ENCODE data around the gene RBM47. TPM values are rescaled to one million over a fixed set of nuclear protein-coding genes. Genes with fewer than 3 reads are reported as not detected.

Gene RBM47
- total and polyA plus RNA-seq, 7 experiments from 2014 or later, result 0.17 to 47.2 (median 1.9) TPM

GRCh38 chr4:40471923-40472322, 157.7 kb downstream of the RBM47 start:
- H3K4me1 Mint-ChIP-seq, result peaks cover 0 to 23% (median 8%) of the 10 kb centered on the region in 7 donors
- Histone ChIP-seq H3K27ac (ENCODE audit: low read depth, low read length) (no peak overlapping the region), H3K36me3 (ENCODE audit: control insufficient read depth in 2 of 3, insufficient read depth in 3 of 3, low read length in 3 of 3) (no peaks in the 10 kb centered on the region), H3K9me3 (ENCODE audit: control insufficient read depth in 2 of 3, low read length in 3 of 3) (no peaks in the 10 kb centered on the region), H3K4me1 (ENCODE audit: control insufficient read depth in 2 of 2, insufficient read depth in 2 of 2, low read length in 2 of 2) (no peaks in the 10 kb centered on the region), H3K27me3 (ENCODE audit: control insufficient read depth in 2 of 2, insufficient read depth in 2 of 2, low read length in 2 of 2) (no peaks in the 10 kb centered on the region), H3K4me3 (ENCODE audit: low read length) (no peak overlapping the region)
- DNase-seq (no peak), ATAC-seq (no peak)
- no peak overlapping the region for H3K4me3 Mint-ChIP-seq
- intact Hi-C loops (cut with micrococcal nuclease), result no loop called here
- H3K27me3 Mint-ChIP-seq, result no peaks in the 10 kb centered on the region
- peaks cover 0 to 1% (median 0%) of the 10 kb centered on the region in 5 donors for H3K36me3 Mint-ChIP-seq
- ChIA-PET CTCF (no interaction called here), POLR2A (no interaction called here)
- no peaks in the 10 kb centered on the region for H3K9me3 Mint-ChIP-seq
- no peak overlapping the region for H3K27ac Mint-ChIP-seq

GRCh38 chr4:40466789-40467188, 162.9 kb downstream of the RBM47 start:
- H3K36me3 ChIP-seq (ENCODE audit: control insufficient read depth in 2 of 3, insufficient read depth in 3 of 3, low read length in 3 of 3), result no peaks in the 10 kb centered on the region
- CTCF ChIA-PET, result no interaction called here
- ATAC-seq, result no peak

GRCh38 chr4:40462326-40462725, 167.3 kb downstream of the RBM47 start:
- peaks cover 0 to 18% (median 0%) of the 10 kb centered on the region in 7 donors for H3K4me1 Mint-ChIP-seq
- DNase-seq (peak in 1 of 9 donors; percentile 15), ATAC-seq (no peak)
- intact Hi-C loops (cut with micrococcal nuclease), result no loop called here
- H3K36me3 ChIP-seq (ENCODE audit: control insufficient read depth in 2 of 3, insufficient read depth in 3 of 3, low read length in 3 of 3), result no peaks in the 10 kb centered on the region
- no peak overlapping the region for H3K4me3 ChIP-seq (ENCODE audit: low read length)
- H3K9me3 Mint-ChIP-seq, result peaks cover 0 to 2% (median 0%) of the 10 kb centered on the region in 11 donors
- ChIA-PET POLR2A (no interaction called here), CTCF (no interaction called here)
- no peaks in the 10 kb centered on the region for H3K27me3 Mint-ChIP-seq
- H3K9me3 ChIP-seq (ENCODE audit: control insufficient read depth in 2 of 3, low read length in 3 of 3), result no peaks in the 10 kb centered on the region
- peaks cover 0 to 10% (median 0%) of the 10 kb centered on the region in 5 donors for H3K36me3 Mint-ChIP-seq
- no peaks in the 10 kb centered on the region for H3K27me3 ChIP-seq (ENCODE audit: control insufficient read depth in 2 of 2, insufficient read depth in 2 of 2, low read length in 2 of 2)
- no peaks in the 10 kb centered on the region for H3K4me1 ChIP-seq (ENCODE audit: control insufficient read depth in 2 of 2, insufficient read depth in 2 of 2, low read length in 2 of 2)
- H3K27ac Mint-ChIP-seq, result peak overlapping the region in 2 of 9 donors; percentile 51 to 58
- peak overlapping the region in 1 of 10 donors; percentile 25 for H3K4me3 Mint-ChIP-seq
- no peak overlapping the region for H3K27ac ChIP-seq (ENCODE audit: low read depth, low read length)

More at GRCh38 chr4:40466789-40467188, 162.9 kb downstream of the RBM47 start:
- H3K9me3 ChIP-seq (ENCODE audit: control insufficient read depth in 2 of 3, low read length in 3 of 3), result no peaks in the 10 kb centered on the region
- no peak for DNase-seq
- Mint-ChIP-seq H3K27me3 (no peaks in the 10 kb centered on the region), H3K36me3 (peaks cover 0 to 10% (median 0%) of the 10 kb centered on the region in 5 donors), H3K4me1 (peaks cover 0 to 17% (median 0%) of the 10 kb centered on the region in 7 donors), H3K4me3 (no peak overlapping the region), H3K27ac (peak overlapping the region in 1 of 9 donors; percentile 43), H3K9me3 (peaks cover 0 to 2% (median 0%) of the 10 kb centered on the region in 11 donors)
- no peak overlapping the region for H3K27ac ChIP-seq (ENCODE audit: low read depth, low read length)
- no peaks in the 10 kb centered on the region for H3K27me3 ChIP-seq (ENCODE audit: control insufficient read depth in 2 of 2, insufficient read depth in 2 of 2, low read length in 2 of 2)
- POLR2A ChIA-PET, result interaction anchor here (0.7 kb wide), 1 partner anchor 25 kb away, joined by 3 read pairs; no protein-coding TSS in a partner anchor
- no peaks in the 10 kb centered on the region for H3K4me1 ChIP-seq (ENCODE audit: control insufficient read depth in 2 of 2, insufficient read depth in 2 of 2, low read length in 2 of 2)
- intact Hi-C loops (cut with micrococcal nuclease), result no loop called here
- no peak overlapping the region for H3K4me3 ChIP-seq (ENCODE audit: low read length)

GRCh38 chr4:40461879-40462278, 167.8 kb downstream of the RBM47 start:
- H3K36me3 ChIP-seq (ENCODE audit: control insufficient read depth in 2 of 3, insufficient read depth in 3 of 3, low read length in 3 of 3), result no peaks in the 10 kb centered on the region
- H3K9me3 Mint-ChIP-seq, result peaks cover 0 to 2% (median 0%) of the 10 kb centered on the region in 11 donors
- DNase-seq (no peak), ATAC-seq (no peak)
- H3K4me3 ChIP-seq (ENCODE audit: low read length), result no peak overlapping the region
- peaks cover 0 to 16% (median 0%) of the 10 kb centered on the region in 7 donors for H3K4me1 Mint-ChIP-seq
- no peak overlapping the region for H3K27ac Mint-ChIP-seq
- H3K27me3 ChIP-seq (ENCODE audit: control insufficient read depth in 2 of 2, insufficient read depth in 2 of 2, low read length in 2 of 2), result no peaks in the 10 kb centered on the region
- CTCF ChIA-PET, result no interaction called here
- intact Hi-C loops (cut with micrococcal nuclease), result no loop called here
- no peak overlapping the region for H3K4me3 Mint-ChIP-seq
- POLR2A ChIA-PET, result no interaction called here
- no peaks in the 10 kb centered on the region for H3K27me3 Mint-ChIP-seq
- no peaks in the 10 kb centered on the region for H3K4me1 ChIP-seq (ENCODE audit: control insufficient read depth in 2 of 2, insufficient read depth in 2 of 2, low read length in 2 of 2)
- no peaks in the 10 kb centered on the region for H3K9me3 ChIP-seq (ENCODE audit: control insufficient read depth in 2 of 3, low read length in 3 of 3)
- no peak overlapping the region for H3K27ac ChIP-seq (ENCODE audit: low read depth, low read length)
- H3K36me3 Mint-ChIP-seq, result peaks cover 0 to 9% (median 0%) of the 10 kb centered on the region in 5 donors

- no peak for ATAC-seq
- Mint-ChIP-seq H3K9me3 (peaks cover 0 to 2% (median 0%) of the 10 kb centered on the region in 11 donors), H3K4me3 (no peak overlapping the region), H3K27me3 (no peaks in the 10 kb centered on the region), H3K27ac (no peak overlapping the region), H3K4me1 (peaks cover 0 to 12% (median 0%) of the 10 kb centered on the region in 7 donors), H3K36me3 (peaks cover 0 to 6% (median 0%) of the 10 kb centered on the region in 5 donors)
- intact Hi-C loops (cut with micrococcal nuclease), result no loop called here
- ChIA-PET POLR2A (no interaction called here), CTCF (no interaction called here)
- no peaks in the 10 kb centered on the region for H3K36me3 ChIP-seq (ENCODE audit: control insufficient read depth in 2 of 3, insufficient read depth in 3 of 3, low read length in 3 of 3)
- DNase-seq, result no peak
- no peaks in the 10 kb centered on the region for H3K27me3 ChIP-seq (ENCODE audit: control insufficient read depth in 2 of 2, insufficient read depth in 2 of 2, low read length in 2 of 2)
- H3K9me3 ChIP-seq (ENCODE audit: control insufficient read depth in 2 of 3, low read length in 3 of 3), result no peaks in the 10 kb centered on the region
- H3K4me1 ChIP-seq (ENCODE audit: control insufficient read depth in 2 of 2, insufficient read depth in 2 of 2, low read length in 2 of 2), result no peaks in the 10 kb centered on the region
- no peak overlapping the region for H3K27ac ChIP-seq (ENCODE audit: low read depth, low read length)
- no peak overlapping the region for H3K4me3 ChIP-seq (ENCODE audit: low read length)
Measured at GRCh38 chr4:40461062-40461461, 168.6 kb downstream of the RBM47 start.

GRCh38 chr4:40458683-40459082, 171.0 kb downstream of the RBM47 start:
- Mint-ChIP-seq H3K9me3 (no peaks in the 10 kb centered on the region), H3K4me3 (no peak overlapping the region), H3K36me3 (peaks cover 0 to 2% (median 0%) of the 10 kb centered on the region in 5 donors), H3K27ac (no peak overlapping the region), H3K27me3 (no peaks in the 10 kb centered on the region), H3K4me1 (peaks cover 0 to 12% (median 0%) of the 10 kb centered on the region in 7 donors)
- no peaks in the 10 kb centered on the region for H3K9me3 ChIP-seq (ENCODE audit: control insufficient read depth in 2 of 3, low read length in 3 of 3)
- no peaks in the 10 kb centered on the region for H3K4me1 ChIP-seq (ENCODE audit: control insufficient read depth in 2 of 2, insufficient read depth in 2 of 2, low read length in 2 of 2)
- intact Hi-C loops (cut with micrococcal nuclease), result no loop called here
- no peaks in the 10 kb centered on the region for H3K27me3 ChIP-seq (ENCODE audit: control insufficient read depth in 2 of 2, insufficient read depth in 2 of 2, low read length in 2 of 2)
- H3K27ac ChIP-seq (ENCODE audit: low read depth, low read length), result no peak overlapping the region
- H3K36me3 ChIP-seq (ENCODE audit: control insufficient read depth in 2 of 3, insufficient read depth in 3 of 3, low read length in 3 of 3), result no peaks in the 10 kb centered on the region
- no peak overlapping the region for H3K4me3 ChIP-seq (ENCODE audit: low read length)
- ChIA-PET POLR2A (interaction anchor here (1.0 kb wide), 1 partner anchor 10 kb away, joined by 3 read pairs; no protein-coding TSS in a partner anchor), CTCF (interaction anchor here (0.7 kb wide), 1 partner anchor 69 kb away, joined by 3 read pairs; no protein-coding TSS in a partner anchor)
- no peak for ATAC-seq
- no peak for DNase-seq

- Mint-ChIP-seq H3K27me3 (no peaks in the 10 kb centered on the region), H3K27ac (no peak overlapping the region), H3K4me3 (no peak overlapping the region), H3K9me3 (no peaks in the 10 kb centered on the region), H3K4me1 (peaks cover 0 to 16% (median 0%) of the 10 kb centered on the region in 7 donors), H3K36me3 (peaks cover 0 to under 1% (median 0%) of the 10 kb centered on the region in 5 donors)
- DNase-seq (no peak), ATAC-seq (no peak)
- intact Hi-C loops (cut with micrococcal nuclease), result no loop called here
- H3K4me3 ChIP-seq (ENCODE audit: low read length), result no peak overlapping the region
- no peaks in the 10 kb centered on the region for H3K4me1 ChIP-seq (ENCODE audit: control insufficient read depth in 2 of 2, insufficient read depth in 2 of 2, low read length in 2 of 2)
- no peaks in the 10 kb centered on the region for H3K36me3 ChIP-seq (ENCODE audit: control insufficient read depth in 2 of 3, insufficient read depth in 3 of 3, low read length in 3 of 3)
- no peak overlapping the region for H3K27ac ChIP-seq (ENCODE audit: low read depth, low read length)
- ChIA-PET POLR2A (interaction anchor here (1.0 kb wide), 1 partner anchor 10 kb away, joined by 3 read pairs; no protein-coding TSS in a partner anchor), CTCF (no interaction called here)
- no peaks in the 10 kb centered on the region for H3K9me3 ChIP-seq (ENCODE audit: control insufficient read depth in 2 of 3, low read length in 3 of 3)
- H3K27me3 ChIP-seq (ENCODE audit: control insufficient read depth in 2 of 2, insufficient read depth in 2 of 2, low read length in 2 of 2), result no peaks in the 10 kb centered on the region
Measured at GRCh38 chr4:40458109-40458508, 171.6 kb downstream of the RBM47 start.

All from naive thymus-derived CD4-positive, alpha-beta T cell (primary cell).